GM19239 (cell line): ENCODE data around the gene LSS.
"Not testable (repeated sequence)": the region's sequence is repeated elsewhere in the genome, so short reads cannot be mapped to it uniquely, and the experiment has no call there.

Experiments
- DNase-seq: peaks from one replicate; pipeline ENCODE4 v3.0.0; 2011; ENCODE audit warnings: low spot score; ENCODE audit not compliant: insufficient read length
- FAIRE-seq: peaks from 2 replicates; lab custom pipeline; 2011; peaks lifted over from hg19 to GRCh38; lab: Jason Lieb, UNC

The LSS gene

DNA sequence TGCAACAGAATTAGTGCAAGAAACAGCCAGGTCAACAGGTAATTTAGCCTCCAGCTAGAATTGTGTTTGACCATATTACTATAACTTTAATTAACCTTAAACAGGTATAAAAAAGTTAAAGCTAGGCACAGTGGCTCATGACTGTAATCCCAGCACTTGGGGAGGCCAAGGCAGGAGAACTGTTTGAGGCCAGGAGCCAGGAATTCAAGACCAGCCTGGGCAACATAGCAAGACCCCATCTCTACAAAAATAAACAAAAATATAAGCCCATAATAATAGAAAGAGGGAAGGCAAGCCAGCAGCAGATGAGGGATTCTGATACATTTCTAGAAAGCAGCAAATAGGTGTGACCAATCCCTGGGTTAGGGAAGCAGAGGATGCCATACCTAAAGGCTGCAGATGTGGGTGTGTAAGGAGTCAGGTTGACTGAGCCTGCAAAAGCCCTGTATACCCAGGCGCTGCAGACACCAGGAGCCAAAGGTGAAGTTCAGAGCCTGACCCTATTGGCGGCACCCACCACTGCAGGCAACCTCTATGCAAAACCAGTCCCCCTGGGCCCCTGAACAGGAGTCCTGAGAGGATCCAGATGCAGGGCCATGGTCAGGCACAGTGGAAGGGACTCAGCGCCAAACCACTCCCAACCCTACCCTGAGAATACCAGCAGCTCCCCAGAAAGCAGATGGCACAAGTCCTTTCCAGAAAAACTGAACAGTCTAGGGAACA lies 19.3 kb upstream of the LSS start:
- DNase-seq (no peak), FAIRE-seq (no peak)

DNA sequence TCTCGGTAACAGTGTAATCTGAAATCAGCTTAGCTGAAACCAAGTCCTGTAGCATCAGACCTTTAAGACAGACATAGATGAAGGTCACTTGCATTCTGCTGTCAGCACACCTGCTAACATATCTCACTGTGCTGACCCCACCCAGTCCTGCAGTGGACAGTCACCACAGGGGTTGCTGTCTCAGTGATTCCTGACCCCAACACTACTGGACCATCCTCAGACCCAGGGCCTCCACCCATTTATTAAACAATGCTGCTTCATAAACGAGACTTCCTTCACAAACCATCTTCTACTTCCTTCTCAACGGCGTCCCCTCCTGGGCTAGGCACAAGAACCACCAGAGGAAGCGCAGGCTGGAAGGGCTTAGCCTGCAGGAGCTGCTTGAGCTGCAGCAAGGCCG lies 17.8 kb upstream of the LSS start:
- no peak for DNase-seq
- no peak for FAIRE-seq

DNA sequence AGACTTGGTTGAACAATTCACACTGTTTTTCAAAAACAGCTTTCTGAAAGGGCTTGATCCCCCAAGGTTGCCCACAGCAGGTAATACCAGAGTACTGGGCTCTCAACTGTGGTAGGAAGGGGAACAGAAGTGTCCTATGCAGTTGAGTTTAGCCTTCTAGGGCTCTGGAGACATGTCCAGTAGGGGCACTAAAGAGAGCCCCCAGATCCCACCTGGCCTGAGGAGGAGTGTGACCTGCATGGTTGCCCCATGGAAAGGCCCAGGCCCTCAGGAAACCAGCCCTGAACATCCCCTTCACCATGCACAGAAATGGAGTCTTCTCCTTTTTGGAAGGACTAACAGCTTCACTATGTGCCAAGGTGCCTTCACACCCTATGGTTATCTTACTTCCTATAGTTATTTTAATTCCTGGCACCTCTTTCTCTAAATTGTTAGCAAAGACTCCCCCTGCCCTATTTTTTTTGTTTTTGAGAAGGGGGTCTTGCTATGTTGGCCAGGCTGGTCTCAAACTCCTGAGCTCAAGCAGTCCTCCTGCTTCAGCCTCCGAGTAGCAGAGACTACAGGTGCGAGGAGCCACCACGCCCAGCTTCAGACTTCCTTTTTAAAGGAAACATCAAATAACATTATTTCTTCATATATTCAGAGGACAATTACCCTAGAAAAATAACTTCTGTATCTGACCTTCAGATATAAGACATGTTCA lies 16.8 kb upstream of the LSS start:
- DNase-seq (no peak), FAIRE-seq (no peak)

DNA sequence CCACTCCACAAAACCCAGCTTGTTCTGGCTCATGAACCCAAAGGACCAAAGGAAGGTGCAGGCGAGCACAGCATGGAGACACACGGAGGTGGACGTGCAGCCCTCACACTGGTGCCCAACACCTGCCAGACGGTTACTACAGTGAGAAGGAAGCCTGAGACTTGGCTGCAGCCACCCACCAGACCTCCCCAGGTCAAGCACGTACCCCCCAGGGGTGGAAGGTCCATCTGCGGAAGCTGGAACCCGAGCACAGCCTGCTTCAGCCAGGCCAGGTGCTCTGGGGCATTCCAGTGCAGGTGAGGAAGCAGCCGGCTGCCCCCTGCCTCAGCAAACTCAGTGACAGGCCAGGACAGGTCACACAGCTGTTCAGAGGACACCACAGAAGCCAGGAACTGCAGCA lies 16.0 kb upstream of the LSS start:
- FAIRE-seq = no peak
- DNase-seq = no peak

DNA sequence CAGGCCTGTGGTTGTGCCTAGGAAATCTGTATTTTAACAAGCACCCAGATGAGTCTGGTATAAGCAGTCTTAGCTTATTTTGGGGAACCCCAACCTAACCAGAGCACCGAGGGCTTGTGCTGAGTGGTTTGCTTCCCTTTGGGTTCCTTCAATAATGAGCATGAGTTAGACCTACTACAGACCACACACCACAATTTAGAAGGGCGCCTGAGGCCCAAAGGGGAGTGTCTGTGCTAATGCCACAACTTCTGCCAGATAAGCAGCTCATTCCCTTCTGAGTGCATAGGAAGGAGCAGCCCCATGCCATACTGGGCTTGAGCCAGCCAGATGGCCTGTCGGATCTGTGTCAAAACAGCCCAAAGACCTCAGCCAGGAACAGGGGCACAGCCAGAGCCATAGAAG lies 15.4 kb upstream of the LSS start:
- FAIRE-seq (no peak), DNase-seq (no peak)

DNA sequence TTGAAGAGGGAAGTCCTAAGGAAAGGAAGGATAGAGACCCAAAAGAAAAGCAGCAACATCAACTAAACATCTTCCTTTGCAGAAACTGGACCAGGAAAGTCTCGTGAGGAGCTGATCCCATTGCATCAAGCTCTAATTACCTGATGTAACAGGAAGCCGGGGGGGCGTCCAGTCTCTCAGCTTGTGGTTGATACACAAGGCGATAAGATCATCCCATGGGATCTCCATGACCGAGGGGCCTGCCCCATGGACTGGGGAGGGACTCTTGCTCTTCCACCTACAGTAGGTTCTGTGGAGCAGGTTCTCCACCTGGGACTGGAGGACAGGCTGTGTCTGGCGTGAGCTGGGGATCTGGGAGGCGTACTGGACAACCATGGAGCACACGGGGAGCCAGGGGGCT lies 14.8 kb upstream of the LSS start:
- DNase-seq (no peak), FAIRE-seq (no peak)

DNA sequence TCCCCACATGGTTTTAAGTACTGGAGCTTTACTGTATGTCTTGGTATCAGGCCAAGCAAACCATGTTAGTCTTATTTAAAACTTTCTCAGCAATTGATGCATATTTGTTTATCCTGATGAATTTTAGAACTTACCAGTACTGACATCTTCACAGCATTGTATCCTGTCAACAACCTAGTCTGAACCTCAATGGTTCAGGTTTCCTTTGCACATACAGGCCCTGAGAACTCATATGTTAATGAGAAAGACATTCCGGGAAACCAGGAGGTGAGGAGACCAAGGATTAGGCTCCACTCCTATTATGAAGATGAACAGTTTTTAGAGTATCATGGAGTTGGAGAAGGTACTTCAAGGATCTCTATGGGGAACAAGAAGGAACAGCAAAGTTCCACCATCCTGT lies 13.0 kb upstream of the LSS start:
- not testable (repeated sequence) for FAIRE-seq, DNase-seq

DNA sequence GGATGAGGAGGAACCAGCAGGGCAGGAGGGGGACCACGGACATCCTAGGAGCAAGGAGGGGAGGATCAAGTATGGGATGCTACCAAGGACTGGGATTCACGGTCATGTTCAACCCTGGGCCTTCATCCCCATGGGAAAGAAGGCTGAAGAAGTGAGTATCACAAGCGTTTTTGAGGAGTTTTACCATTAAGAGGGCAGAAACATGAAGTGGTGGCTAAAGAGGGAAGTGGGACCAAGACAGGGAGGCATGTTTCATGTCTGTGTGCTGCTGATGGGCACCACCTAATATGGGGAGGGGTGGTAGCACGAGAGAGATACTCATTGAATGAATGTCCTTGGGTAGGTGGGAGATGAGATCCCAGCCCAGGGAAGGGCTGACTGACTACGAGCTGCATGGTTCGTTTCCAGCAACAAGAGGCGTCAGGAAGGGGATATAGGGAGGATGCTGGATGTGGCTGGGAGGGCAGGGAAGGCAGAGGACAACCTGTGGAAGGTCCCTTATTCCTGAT lies 11.3 kb upstream of the LSS start:
- no peak for FAIRE-seq
- DNase-seq = no peak

DNA sequence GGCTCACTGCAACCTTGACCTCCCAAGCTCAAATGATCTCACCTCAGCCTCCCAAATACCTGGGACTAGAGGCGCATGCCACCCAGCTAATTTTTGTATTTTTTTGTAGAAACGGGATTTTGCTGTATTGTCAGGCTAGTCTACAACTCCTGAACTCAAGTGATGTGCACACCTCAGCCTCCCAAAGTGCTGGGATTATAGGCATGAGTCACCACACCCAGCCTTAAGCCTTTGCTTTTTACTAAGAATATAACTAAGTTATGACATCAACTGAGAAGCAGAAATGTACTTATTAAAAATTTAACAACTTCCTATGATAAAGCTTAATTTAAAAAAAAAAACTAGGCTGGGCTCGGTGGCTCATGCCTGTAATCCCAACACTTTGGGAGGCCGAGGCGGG lies 8.9 kb upstream of the LSS start:
- no peak for DNase-seq
- FAIRE-seq = no peak

DNA sequence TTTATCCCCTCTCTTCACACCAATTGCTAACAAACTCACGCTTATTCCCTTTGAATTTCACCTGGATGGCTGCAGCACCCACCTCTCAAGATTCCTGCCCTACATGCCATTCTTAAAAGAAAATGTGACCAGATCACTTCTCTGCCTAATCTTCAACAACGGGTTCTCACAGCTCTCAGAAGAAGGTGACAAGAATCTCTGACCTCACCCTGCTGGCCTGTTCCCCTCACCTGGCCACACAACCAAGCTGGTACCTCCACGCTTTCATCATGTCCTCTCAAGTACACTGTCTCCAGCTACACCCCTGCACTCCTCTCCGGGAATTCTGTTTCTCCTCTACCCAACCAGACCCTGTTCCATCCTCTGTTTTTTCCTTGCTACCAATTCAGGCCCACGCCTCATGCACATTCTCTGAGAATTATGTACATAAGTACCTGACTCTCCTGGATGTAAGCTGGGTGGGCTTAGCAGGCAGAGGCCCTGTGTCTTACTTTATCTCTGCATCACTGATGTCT lies 5.9 kb upstream of the LSS start:
- DNase-seq = no peak
- no peak for FAIRE-seq

DNA sequence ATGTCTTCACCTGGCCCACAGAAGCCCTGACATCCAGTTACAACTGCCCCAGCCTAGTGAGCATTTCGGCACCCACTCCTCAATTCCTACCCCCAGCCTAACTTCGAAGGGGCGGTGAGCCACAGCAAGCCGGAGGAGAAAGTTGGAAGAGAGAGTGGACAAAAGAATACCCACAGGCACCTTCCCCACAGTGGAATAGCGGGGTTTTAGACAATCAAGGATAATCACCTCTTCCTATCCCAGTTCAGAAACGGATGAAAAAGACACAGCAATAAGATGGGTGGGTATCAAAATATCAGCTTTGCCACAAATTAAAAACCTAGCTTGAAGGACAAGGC lies 1.3 kb upstream of the LSS start:
- FAIRE-seq = no peak
- no peak for DNase-seq

DNA sequence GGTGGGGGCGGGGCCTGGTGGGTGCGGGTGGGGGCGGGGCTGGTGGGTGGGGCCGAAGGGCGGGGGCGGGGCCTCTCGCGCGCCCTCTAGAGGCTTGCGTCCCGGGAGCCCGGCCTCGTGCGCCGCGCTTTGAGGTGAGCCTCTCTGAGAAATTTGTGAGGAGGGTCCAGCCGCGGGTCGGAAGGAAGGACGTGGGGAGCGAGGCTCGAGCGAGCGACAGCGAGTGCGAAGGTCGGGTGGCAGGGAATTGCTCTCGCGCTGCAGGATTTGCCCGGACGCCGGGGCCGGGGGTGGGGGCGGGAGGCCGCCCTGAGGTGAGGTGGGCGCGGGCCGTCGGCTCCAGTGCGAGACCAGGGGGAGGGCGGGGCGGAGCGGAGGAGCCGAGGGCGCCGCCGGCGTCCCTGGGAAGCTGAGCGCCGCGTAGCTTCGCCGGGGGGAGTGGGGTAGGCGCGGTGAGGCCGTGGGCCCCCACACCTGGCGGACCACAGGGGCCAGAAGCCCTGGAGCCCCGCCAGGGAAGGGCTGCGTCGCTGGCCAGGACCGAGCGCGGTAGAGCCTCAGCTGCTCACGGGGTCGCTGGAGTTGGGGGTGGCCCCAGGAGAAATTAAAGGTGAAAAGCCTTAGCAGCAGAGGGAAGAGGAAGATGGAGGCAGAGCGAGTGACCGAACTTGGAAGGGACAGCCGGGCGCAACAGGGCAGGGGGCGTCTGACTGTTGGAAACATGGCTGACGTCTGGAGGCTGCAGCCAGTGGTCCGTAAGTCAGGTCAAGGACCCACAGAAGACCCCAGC lies 754 bp upstream of the LSS start:
- no peak for FAIRE-seq

DNA sequence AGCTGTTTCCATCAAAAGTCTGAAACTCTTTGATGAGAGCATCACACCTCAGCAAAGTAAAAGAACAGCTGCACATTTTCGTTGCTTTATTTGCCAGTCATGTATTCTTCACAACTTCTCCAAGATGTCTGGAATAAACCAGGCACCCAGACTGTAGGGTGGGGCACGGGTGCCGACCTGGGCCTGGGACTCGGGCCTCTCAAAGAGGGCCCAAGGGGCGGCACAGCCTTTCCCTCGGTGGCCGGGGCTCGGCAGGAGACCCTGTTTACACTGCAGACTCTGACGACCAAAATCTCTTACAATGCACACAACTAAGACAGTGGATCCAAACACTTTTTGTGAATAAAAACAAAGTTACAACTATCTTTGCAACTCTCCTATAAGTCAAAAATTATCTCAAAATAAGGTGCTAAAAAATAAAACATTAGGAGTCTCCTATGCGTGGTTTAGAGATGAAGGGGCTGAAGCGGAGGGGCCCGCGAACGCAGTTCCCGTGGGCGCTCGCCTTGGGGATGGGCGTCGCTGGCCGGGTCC lies 696 bp downstream of the LSS start:
- DNase-seq (no peak), FAIRE-seq (no peak)

More for the DNA sequence above, 754 bp upstream of the LSS start:
- peak; percentile 42 for DNase-seq

DNA sequence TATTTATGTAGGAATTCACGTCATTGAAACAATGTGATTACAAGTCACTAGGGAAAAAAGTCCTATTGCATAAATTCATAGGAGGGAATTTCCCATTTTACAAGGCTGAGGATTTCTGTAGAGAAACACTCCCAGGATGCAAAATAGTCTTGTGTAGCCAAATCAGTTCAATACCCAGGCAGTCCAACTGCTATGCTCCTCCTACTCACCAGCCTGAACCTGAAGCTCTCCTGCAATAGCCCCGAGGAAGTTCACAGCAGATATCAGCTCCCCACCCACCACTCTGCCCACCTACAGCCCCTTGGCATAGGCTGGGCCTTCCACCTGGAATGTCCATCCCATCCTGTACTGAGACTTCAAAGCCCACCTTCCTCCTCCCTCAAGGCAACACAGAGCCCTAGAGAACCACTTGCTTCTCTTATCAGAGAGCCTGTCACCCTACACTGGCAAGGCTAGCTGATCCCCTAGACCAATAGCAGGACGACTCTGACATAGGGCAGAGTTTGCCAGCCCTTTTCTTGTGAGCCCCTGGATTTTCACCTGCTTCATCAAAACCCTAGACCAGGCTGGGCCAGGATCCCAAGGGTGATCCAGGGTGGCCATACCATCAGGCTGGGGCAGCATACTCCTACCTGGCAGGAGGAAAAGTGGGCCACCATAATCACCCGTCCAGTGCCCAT lies 1.5 kb downstream of the LSS start:
- FAIRE-seq = no peak
- DNase-seq = no peak

DNA sequence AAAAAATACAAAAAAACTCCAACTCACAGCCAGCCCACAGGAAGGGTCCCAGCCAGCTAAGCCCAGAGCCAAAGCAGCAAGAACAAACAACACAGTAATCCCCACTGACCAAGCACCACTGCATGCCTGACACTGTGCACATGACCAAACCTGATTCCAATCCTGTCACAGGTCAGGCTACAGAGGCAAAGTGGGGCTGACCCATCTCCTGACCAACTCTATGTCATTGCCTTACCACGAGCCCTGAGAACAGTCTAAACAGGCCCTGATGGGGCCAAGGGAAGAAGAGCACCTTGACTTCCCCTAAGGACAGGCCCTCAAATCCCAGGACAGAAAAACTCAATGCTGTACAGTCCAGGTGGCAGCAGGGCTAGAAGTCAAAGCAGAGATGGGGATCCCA lies 2.4 kb downstream of the LSS start:
- FAIRE-seq = no peak
- DNase-seq = no peak

DNA sequence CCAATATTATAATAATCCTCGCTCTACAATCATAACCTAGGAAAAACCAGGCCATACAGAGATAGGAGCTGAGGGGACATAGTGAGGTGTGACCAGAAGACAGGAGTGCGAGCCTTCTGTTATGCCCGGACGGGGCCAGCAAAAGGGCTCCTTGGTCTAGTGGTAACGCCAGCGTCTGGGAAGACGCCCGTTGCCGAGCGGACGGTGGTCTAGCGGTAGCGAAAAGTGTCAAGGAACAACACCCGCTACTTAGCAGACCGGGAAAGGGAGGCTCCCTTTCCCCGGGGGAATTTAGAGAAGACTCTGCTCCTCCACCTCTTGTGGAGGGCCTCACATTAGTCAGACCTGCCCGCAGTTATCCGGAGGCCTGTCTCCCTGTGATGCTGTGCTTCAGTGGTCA lies 4.9 kb downstream of the LSS start:
- DNase-seq, FAIRE-seq: not testable (repeated sequence)

DNA sequence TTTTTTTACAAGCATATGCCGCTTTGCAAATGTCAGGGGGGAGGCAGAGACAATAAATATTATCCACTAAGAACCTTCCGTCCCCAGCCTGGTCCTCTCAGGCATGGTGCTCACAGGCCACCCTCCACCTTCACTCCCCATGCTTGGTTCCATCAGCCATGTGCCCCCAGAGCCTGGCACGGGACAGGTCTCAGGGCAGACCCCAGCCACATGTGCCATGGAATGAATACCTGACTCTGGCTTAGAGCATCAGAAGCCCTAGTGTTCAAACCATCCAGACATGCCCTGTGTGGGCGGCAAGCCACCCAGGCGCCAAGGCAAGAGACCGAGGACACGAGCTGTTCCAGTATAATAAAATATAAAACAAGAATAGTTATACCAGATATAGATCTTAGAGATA lies 5.4 kb downstream of the LSS start:
- FAIRE-seq = no peak
- no peak for DNase-seq

DNA sequence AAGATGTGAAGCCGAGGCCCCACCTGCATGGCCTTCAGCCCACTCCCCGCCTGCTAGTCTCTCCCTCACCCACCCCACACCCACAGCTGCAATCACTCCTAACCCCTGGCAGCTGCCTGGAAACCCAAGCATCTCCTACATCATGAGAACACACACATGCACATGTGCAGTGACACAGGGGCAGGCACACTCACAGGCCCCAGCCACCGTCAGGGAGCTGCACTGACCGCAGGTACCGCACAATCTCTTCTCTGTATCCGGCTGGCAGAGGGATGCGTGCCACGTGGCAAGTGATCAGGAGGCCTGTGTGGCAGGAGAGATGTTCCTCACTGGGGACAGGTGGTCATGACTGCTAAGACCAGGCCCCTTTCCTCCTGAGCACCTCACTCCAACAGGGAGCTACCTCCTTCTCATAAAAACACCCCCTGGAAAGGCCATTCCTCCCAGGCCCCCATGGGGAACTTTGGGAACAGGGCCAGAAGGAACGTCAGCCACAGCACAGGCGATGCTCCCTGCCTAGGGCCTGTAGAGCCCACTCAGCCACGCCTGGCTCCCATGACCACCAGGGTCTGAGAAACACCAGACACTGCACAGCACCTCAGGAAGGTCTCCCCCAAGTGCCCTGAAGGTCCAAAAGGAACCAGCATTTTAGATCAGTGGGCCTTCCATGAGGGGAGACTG lies 6.0 kb downstream of the LSS start:
- DNase-seq (no peak), FAIRE-seq (no peak)

DNA sequence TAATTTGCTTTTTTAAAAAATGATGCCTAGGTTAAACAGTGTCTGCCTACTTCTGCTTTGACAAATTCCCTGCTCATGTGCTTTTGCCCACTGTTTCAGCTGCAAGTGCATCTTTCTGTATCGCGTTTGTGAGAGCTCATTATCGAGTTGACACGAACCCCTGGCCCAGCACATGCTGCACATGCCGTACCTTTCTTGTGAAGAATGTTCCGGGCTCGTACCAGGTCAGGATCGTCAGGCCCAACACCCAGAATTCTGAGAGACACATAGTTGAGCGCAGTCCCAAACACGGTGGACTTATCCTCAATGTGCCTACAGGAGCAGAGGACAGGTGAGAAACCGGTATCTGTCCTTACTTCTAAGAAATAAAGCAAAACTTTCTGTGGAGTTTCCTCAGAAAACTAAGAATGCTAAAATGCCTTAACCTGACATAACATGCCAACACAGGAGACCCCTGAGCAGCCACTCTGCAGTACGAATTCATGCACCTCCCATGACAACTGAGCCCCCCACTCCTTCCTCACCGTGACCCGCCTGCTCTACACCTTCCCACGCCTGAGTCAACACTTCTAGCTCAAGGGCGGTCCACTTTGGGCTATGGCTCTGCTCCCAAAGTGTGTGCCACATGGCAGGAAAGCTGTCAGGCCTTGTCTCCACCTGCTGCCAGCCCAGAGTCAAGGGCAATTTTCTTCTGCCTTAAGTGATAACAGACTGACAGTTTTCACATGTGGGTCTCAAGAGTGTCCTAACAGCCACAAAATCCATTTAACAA lies 6.7 kb downstream of the LSS start:
- DNase-seq (no peak), FAIRE-seq (no peak)
